Testis (tissue), 3 donors: ENCODE measurements around the gene BCORL1. TPM values are rescaled to one million over a fixed set of nuclear protein-coding genes. Genes with fewer than 3 reads are reported as not detected.

Experiments
- DNase-seq: peaks from one replicate; pipeline ENCODE4 v3.0.0-alpha.2; 2019
- H3K27ac ChIP-seq, 2 donors: fragments of 200-600 bp; sonication (generic); one replicate each; pipeline ENCODE4 v1.5.1; 2019
- H3K27me3 ChIP-seq: fragments of 200-600 bp; sonication (generic); one replicate; pipeline ENCODE4 v1.5.1; 2019
- H3K36me3 ChIP-seq: fragments of 200-600 bp; sonication (generic); one replicate; pipeline ENCODE4 v1.5.1; 2017; ENCODE audit warnings: low read depth; ENCODE audit errors: missing control alignments
- H3K4me1 ChIP-seq: fragments of 200-600 bp; sonication (generic); one replicate; pipeline ENCODE4 v1.5.1; 2019
- H3K4me3 ChIP-seq, 2 donors: fragments of 200-600 bp; sonication (generic); one replicate each; pipeline ENCODE4 v1.5.1; 2017 to 2019
- H3K9me3 ChIP-seq: fragments of 200-600 bp; sonication (generic); one replicate; pipeline ENCODE4 v1.5.1; 2017
- CTCF ChIP-seq, 3 experiments: fragments of 450-650 bp in 2 of 3; fragments of 200-600 bp in 1 of 3; sonication (generic) in 1 of 3; IDR thresholded peaks; one replicate each; pipeline ENCODE4 v1.5.1; 2016 to 2019; ENCODE audit warnings: antibody characterized with exemption in 3 of 3, mild to moderate bottlenecking in 2 of 3, moderate library complexity in 1 of 3
- POLR2A ChIP-seq: fragments of 450-650 bp; IDR thresholded peaks from one replicate; pipeline ENCODE4 v1.6.1; 2017; ENCODE audit warnings: antibody characterized with exemption, mild to moderate bottlenecking, moderate library complexity
- WGBS, 2 donors: methylation state at CpG; one replicate each; pipeline ENCODE4 v1.1.5; 2018; 5-methylcytosine and 5-hydroxymethylcytosine counted together
- intact Hi-C: fragments of 100-400 bp; cut with DNase I; formaldehyde crosslinking; loops from one replicate; pipeline ENCODE4 v1.15.1; 2023; ENCODE audit warnings: low total_unique reads
- polyA plus RNA-seq: library from polyadenylated mRNA; stranded (reverse); fragments of 350-450 nt; fragmentation: Illumina TruSeq; extraction: RNeasy Lipid Tissue Mini Kit (QIAGEN cat#74804); gene quantifications from one replicate; pipeline ENCODE4 v1.2.3, GENCODE V29; 2014; ENCODE audit warnings: low read depth, low replicate concordance; ENCODE audit not compliant: insufficient read depth
- total RNA-seq, 2 donors: library from RNA; depleted of rRNA; stranded (reverse); fragments of >200 nt; gene quantifications; one replicate each; pipeline ENCODE4 v1.2.3, GENCODE V29; 2016

BCORL1 gene
- total and polyA plus RNA-seq, 3 donors from 2014 or later = 27.7 to 33.1 (median 32.3) TPM

DNA sequence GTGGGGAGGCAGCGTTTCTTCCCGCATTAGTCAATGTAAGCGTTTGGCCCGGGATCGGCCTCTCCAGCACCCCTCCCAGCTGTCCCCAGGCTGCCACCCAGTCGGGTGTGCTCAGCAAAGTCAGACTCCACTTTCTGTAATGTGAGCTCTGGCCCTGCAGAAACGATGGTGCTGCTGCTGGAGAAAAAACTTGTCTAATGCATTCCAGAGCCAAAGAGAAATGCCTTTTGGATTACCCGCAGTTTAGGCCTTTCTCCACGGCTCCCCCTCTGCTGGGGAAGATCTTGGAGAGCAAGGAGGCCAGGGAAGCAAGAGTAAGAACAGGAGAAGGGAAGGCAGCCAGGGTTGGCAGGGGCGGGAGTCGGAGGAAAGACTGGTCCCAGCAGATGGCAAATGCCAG is 72.7 kb downstream of the BCORL1 start:
- WGBS, 2 donors = 69 to 72% methylated on average over 9 to 11 of the region's 11 CpGs
- intact Hi-C loops = no loop called here
- Histone ChIP-seq H3K27me3 (no peaks in the 10 kb centered on the region), H3K4me3 (no peak overlapping the region), H3K27ac (no peak overlapping the region), H3K36me3 (no peaks in the 10 kb centered on the region), H3K9me3 (no peaks in the 10 kb centered on the region), H3K4me1 (no peaks in the 10 kb centered on the region)
- no peak for TF ChIP-seq CTCF (IDR thresholded peaks at IDR 0.05)
- no peak for TF ChIP-seq POLR2A
- DNase-seq = no peak

- intact Hi-C loops = no loop called here
- no peak for DNase-seq
- H3K27me3 ChIP-seq = no peaks in the 10 kb centered on the region
- H3K9me3 ChIP-seq = no peaks in the 10 kb centered on the region
- H3K36me3 ChIP-seq = no peaks in the 10 kb centered on the region
- 76 to 84% methylated on average over 11 to 18 of the region's 18 CpGs for WGBS, 2 donors
- H3K27ac ChIP-seq = no peak overlapping the region
- no peaks in the 10 kb centered on the region for H3K4me1 ChIP-seq
- no peak for TF ChIP-seq CTCF (IDR thresholded peaks at IDR 0.05)
- TF ChIP-seq POLR2A = no peak
- H3K4me3 ChIP-seq = no peak overlapping the region
Observed at GRCh38 chrX:130055899-130056298, 73.5 kb downstream of the BCORL1 start.

GRCh38 chrX:130057209-130057608 is 74.8 kb downstream of the BCORL1 start:
- Histone ChIP-seq H3K27ac (no peak overlapping the region), H3K4me3 (no peak overlapping the region), H3K27me3 (no peaks in the 10 kb centered on the region), H3K36me3 (no peaks in the 10 kb centered on the region), H3K9me3 (no peaks in the 10 kb centered on the region), H3K4me1 (no peaks in the 10 kb centered on the region)
- 69 to 73% methylated on average over 6 to 9 of the region's 9 CpGs for WGBS, 2 donors
- intact Hi-C loops = no loop called here
- no peak for TF ChIP-seq CTCF (IDR thresholded peaks at IDR 0.05)
- DNase-seq = no peak

- 75 to 85% methylated on average over 1 to 3 of the region's 7 CpGs for WGBS, 2 donors
- H3K4me1 ChIP-seq = no peaks in the 10 kb centered on the region
- TF ChIP-seq CTCF (IDR thresholded peaks at IDR 0.05) = no peak
- no peak for TF ChIP-seq POLR2A
- no peak overlapping the region for H3K27ac ChIP-seq
- no peaks in the 10 kb centered on the region for H3K27me3 ChIP-seq
- DNase-seq = no peak
- intact Hi-C loops = no loop called here
- no peaks in the 10 kb centered on the region for H3K36me3 ChIP-seq
- H3K4me3 ChIP-seq = no peak overlapping the region
- H3K9me3 ChIP-seq = no peaks in the 10 kb centered on the region
Observed at GRCh38 chrX:130058652-130059051, 76.2 kb downstream of the BCORL1 start.
